CD4-positive, alpha-beta memory T cell (primary cell): ENCODE data around the gene VWF. TPM values are rescaled to one million over a fixed set of nuclear protein-coding genes. Genes with fewer than 3 reads are reported as not detected.
"Not testable (repeated sequence)": the region's sequence is repeated elsewhere in the genome, so short reads cannot be mapped to it uniquely, and the experiment has no call there.

Source experiments
- CTCF ChIA-PET: fragments of 350-600 bp; sonication (Branson Sonifier 250); formaldehyde crosslinking; loops from one replicate; lab custom pipeline; 2021; ENCODE audit warnings: inconsistent platforms; ENCODE audit not compliant: partially characterized antibody; lab: Charles Lee
- POLR2A ChIA-PET: fragments of 350-600 bp; sonication (Branson Sonifier 250); formaldehyde crosslinking; loops from one replicate; lab custom pipeline; 2021; ENCODE audit not compliant: partially characterized antibody; lab: Charles Lee
- DNase-seq, 5 donors: peaks; one replicate each; pipeline versions ENCODE4 v3.0.0 to v3.0.0-alpha.2; 2020 to 2022; ENCODE audit warnings: mixed read lengths in 1 of 5
- H3K27ac ChIP-seq: one replicate; pipeline ENCODE4 v1.7.0; 2013; ENCODE audit warnings: low read depth, low read length
- H3K27me3 ChIP-seq: 2 replicates; pipeline ENCODE4 v1.7.0; 2013; ENCODE audit warnings: mild to moderate bottlenecking, low read length, moderate library complexity; ENCODE audit not compliant: insufficient read depth
- H3K36me3 ChIP-seq: 2 replicates; pipeline ENCODE4 v1.7.0; 2013; ENCODE audit warnings: mild to moderate bottlenecking, low read length, moderate library complexity; ENCODE audit not compliant: insufficient read depth
- H3K4me1 ChIP-seq: 2 replicates; pipeline ENCODE4 v1.7.0; 2013; ENCODE audit warnings: mild to moderate bottlenecking, low read length, moderate library complexity; ENCODE audit not compliant: insufficient read depth
- H3K4me3 ChIP-seq, 2 donors: one replicate each; pipeline ENCODE4 v1.7.0; 2013; ENCODE audit warnings: low read length in 2 of 2, mild to moderate bottlenecking in 1 of 2
- H3K9me3 ChIP-seq, 2 donors: one replicate each; pipeline ENCODE4 v1.7.0; 2013; ENCODE audit warnings: low read length in 2 of 2, control low read depth in 1 of 2; ENCODE audit not compliant: control insufficient read depth in 1 of 2
- H3K27ac Mint-ChIP-seq, 7 donors: one replicate each; pipeline ENCODE4 v1.8.0; 2020 to 2021; ENCODE audit warnings: mixed read lengths in 7 of 7, mild to moderate bottlenecking in 6 of 7, inconsistent platforms in 3 of 7, moderate library complexity in 3 of 7
- H3K27me3 Mint-ChIP-seq, 2 donors: one replicate each; pipeline ENCODE4 v1.8.0; 2020 to 2021; ENCODE audit warnings: mixed read lengths in 2 of 2
- H3K36me3 Mint-ChIP-seq, 2 donors: one replicate each; pipeline ENCODE4 v1.8.0; 2020 to 2021; ENCODE audit warnings: mixed read lengths in 2 of 2, inconsistent platforms in 1 of 2, mild to moderate bottlenecking in 1 of 2
- H3K4me1 Mint-ChIP-seq, 4 donors: one replicate each; pipeline ENCODE4 v1.8.0; 2020 to 2021; ENCODE audit warnings: mixed read lengths in 4 of 4, mild to moderate bottlenecking in 1 of 4
- H3K4me3 Mint-ChIP-seq, 8 donors: one replicate each; pipeline ENCODE4 v1.8.0; 2020 to 2021; ENCODE audit warnings: mixed read lengths in 8 of 8, mild to moderate bottlenecking in 7 of 8, moderate library complexity in 6 of 8, inconsistent platforms in 3 of 8
- H3K9me3 Mint-ChIP-seq, 8 donors: one replicate each; pipeline ENCODE4 v1.8.0; 2020 to 2021; ENCODE audit warnings: mixed read lengths in 8 of 8, mild to moderate bottlenecking in 5 of 8, inconsistent platforms in 3 of 8, moderate library complexity in 1 of 8
- intact Hi-C: fragments of 100-400 bp; cut with micrococcal nuclease; formaldehyde crosslinking; loops from one replicate; pipeline ENCODE4 v1.15.1; 2023
- polyA plus RNA-seq, 2 donors: library from polyadenylated mRNA; unstranded; fragments of 300-500 nt; fragmentation: Illumina TruSeq; gene quantifications; one replicate each; pipeline ENCODE4 v1.2.3, GENCODE V29; 2021
- total RNA-seq, 2 experiments: library from RNA; stranded (reverse); gene quantifications; one replicate each; pipeline ENCODE4 v1.2.3, GENCODE V29; 2021

VWF gene
- total and polyA plus RNA-seq, 4 experiments from 2014 or later: 0.03 to 0.17 (median 0.15) TPM; not detected in 1

DNA sequence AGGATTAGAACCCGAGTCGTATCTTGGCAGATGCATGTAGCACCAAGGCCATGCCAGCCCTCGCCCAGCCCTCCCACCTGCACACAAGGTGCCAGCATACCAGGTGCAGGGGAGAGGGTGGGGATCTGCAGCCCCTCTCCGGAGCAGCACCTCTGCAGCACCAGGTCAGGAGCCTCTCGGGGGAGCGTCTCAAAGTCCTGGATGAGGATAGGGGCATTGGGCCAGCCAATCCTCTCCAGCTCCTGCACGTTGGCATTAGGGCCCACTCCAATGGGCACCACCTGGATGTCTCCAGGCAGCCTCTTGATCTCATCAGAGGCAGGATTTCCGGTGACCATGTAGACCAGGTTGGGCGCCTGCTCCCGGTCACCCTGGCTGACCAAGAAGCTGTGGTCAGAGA lies 106.2 kb downstream of the VWF start:
- no peaks in the 10 kb centered on the region for H3K9me3 ChIP-seq
- Mint-ChIP-seq H3K4me3 (no peak overlapping the region), H3K27me3 (peaks cover 9 to 14% of the 10 kb centered on the region in 2 donors), H3K4me1 (no peaks in the 10 kb centered on the region), H3K9me3 (no peaks in the 10 kb centered on the region), H3K36me3 (no peaks in the 10 kb centered on the region), H3K27ac (no peak overlapping the region)
- POLR2A ChIA-PET: no interaction called here
- no peaks in the 10 kb centered on the region for H3K4me1 ChIP-seq
- H3K4me3 ChIP-seq: no peak overlapping the region
- H3K36me3 ChIP-seq: no peaks in the 10 kb centered on the region
- intact Hi-C loops: no loop called here
- CTCF ChIA-PET: no interaction called here
- H3K27ac ChIP-seq: no peak overlapping the region
- H3K27me3 ChIP-seq: no peaks in the 10 kb centered on the region
- DNase-seq: no peak

- Histone ChIP-seq H3K36me3 (no peaks in the 10 kb centered on the region), H3K27me3 (no peaks in the 10 kb centered on the region), H3K4me3 (no peak overlapping the region), H3K9me3 (no peaks in the 10 kb centered on the region), H3K27ac (no peak overlapping the region), H3K4me1 (no peaks in the 10 kb centered on the region)
- ChIA-PET CTCF (interaction anchor here (0.8 kb wide), 1 partner anchor 28 kb away, joined by 3 read pairs; no protein-coding TSS in a partner anchor), POLR2A (no interaction called here)
- Mint-ChIP-seq H3K4me1 (no peaks in the 10 kb centered on the region), H3K27me3 (peaks cover 7 to 13% of the 10 kb centered on the region in 2 donors), H3K9me3 (no peaks in the 10 kb centered on the region), H3K27ac (no peak overlapping the region), H3K4me3 (no peak overlapping the region), H3K36me3 (no peaks in the 10 kb centered on the region)
- intact Hi-C loops: no loop called here
- DNase-seq: no peak
These were observed 107.7 kb downstream of the VWF start for GRCh38 chr12:6016756-6017155.

DNA sequence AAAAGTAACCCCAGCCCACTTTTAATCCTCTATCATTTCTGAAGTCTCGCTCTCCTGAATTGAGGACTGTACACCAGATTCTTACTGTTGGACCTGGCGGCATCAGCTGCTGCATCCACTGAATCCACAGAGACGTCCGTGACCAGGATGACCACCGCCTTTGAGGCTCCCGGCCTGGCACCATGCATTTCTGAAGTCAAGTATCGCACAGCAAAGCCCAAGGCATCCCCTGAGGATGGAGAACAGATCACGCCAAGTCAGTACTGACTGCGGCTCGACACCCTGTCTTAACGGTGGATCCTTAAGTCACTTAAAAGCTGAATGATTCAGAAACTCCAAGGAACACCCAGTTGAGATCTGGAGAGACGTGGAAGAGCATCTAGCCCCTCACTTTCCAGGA lies 108.5 kb downstream of the VWF start:
- H3K4me1 Mint-ChIP-seq, POLR2A ChIA-PET, H3K9me3 Mint-ChIP-seq, intact Hi-C loops, DNase-seq, H3K4me1 ChIP-seq, H3K27me3 ChIP-seq, H3K4me3 Mint-ChIP-seq, H3K9me3 ChIP-seq, H3K36me3 Mint-ChIP-seq, H3K4me3 ChIP-seq, H3K36me3 ChIP-seq, H3K27ac Mint-ChIP-seq, H3K27ac ChIP-seq: not testable (repeated sequence)
- H3K27me3 Mint-ChIP-seq: peaks cover 4 to 13% of the 10 kb centered on the region in 2 donors
- CTCF ChIA-PET: interaction anchor here (0.8 kb wide), 1 partner anchor 28 kb away, joined by 3 read pairs; no protein-coding TSS in a partner anchor

DNA sequence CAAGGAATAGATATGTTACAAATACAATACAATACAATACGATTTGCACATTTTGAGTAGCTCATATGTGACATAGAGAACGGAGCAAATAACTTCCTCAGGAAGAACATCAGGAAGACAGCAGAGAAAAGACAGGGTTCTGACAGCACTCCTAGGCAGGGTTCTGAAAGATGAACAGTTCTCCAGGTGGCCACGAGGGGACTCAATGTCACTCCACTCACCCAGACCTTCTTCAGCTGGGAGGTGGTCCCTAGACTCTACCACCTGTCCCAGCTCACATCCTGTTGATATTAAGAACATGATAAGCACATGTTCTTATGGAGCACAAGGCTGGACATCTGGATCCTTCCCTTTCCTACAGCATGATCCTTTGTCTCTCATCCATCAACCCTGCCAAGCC lies 109.2 kb downstream of the VWF start:
- peaks cover 2 to 10% of the 10 kb centered on the region in 2 donors for H3K27me3 Mint-ChIP-seq
- H3K9me3 Mint-ChIP-seq, DNase-seq, H3K27ac ChIP-seq, H3K27me3 ChIP-seq, intact Hi-C loops, H3K9me3 ChIP-seq, H3K4me1 ChIP-seq, H3K36me3 ChIP-seq, H3K4me3 ChIP-seq, H3K4me3 Mint-ChIP-seq, H3K27ac Mint-ChIP-seq, H3K4me1 Mint-ChIP-seq, H3K36me3 Mint-ChIP-seq, POLR2A ChIA-PET: not testable (repeated sequence)
- CTCF ChIA-PET: interaction anchor here (1.5 to 2.3 kb wide), 2 partner anchors 22 to 27 kb away, joined by 3 to 7 read pairs; no protein-coding TSS in a partner anchor

- H3K27ac ChIP-seq: not testable (repeated sequence)
These were observed 113.7 kb downstream of the VWF start for GRCh38 chr12:6010631-6011350.

GRCh38 chr12:5997260-5997659 lies 127.2 kb downstream of the VWF start:
- Histone ChIP-seq H3K9me3 (no peaks in the 10 kb centered on the region), H3K27ac (no peak overlapping the region), H3K36me3 (no peaks in the 10 kb centered on the region), H3K4me3 (no peak overlapping the region), H3K27me3 (no peaks in the 10 kb centered on the region), H3K4me1 (no peaks in the 10 kb centered on the region)
- Mint-ChIP-seq H3K9me3 (no peaks in the 10 kb centered on the region), H3K27me3 (peaks cover 12 to 41% of the 10 kb centered on the region in 2 donors), H3K36me3 (no peaks in the 10 kb centered on the region), H3K27ac (no peak overlapping the region), H3K4me1 (no peaks in the 10 kb centered on the region), H3K4me3 (no peak overlapping the region)
- CTCF ChIA-PET: interaction anchor here (0.7 to 1.5 kb wide), 5 partner anchors 9 to 251 kb away, joined by 3 to 8 read pairs (median 3); no protein-coding TSS in a partner anchor
- no peak for DNase-seq
- intact Hi-C loops: no loop called here
- POLR2A ChIA-PET: no interaction called here

More at GRCh38 chr12:6010631-6011350, 113.7 kb downstream of the VWF start:
- H3K9me3 Mint-ChIP-seq, H3K27me3 Mint-ChIP-seq, H3K36me3 ChIP-seq, H3K9me3 ChIP-seq, H3K4me1 Mint-ChIP-seq, H3K4me3 Mint-ChIP-seq, H3K4me3 ChIP-seq, H3K27me3 ChIP-seq, H3K27ac Mint-ChIP-seq, H3K36me3 Mint-ChIP-seq, DNase-seq, POLR2A ChIA-PET, H3K4me1 ChIP-seq, intact Hi-C loops: not testable (repeated sequence)
- CTCF ChIA-PET: interaction anchor here (1.3 kb wide), 1 partner anchor 23 kb away, joined by 4 read pairs; no protein-coding TSS in a partner anchor

GRCh38 chr12:5996459-5996858 lies 128.0 kb downstream of the VWF start:
- intact Hi-C loops: no loop called here
- H3K36me3 ChIP-seq: no peaks in the 10 kb centered on the region
- Mint-ChIP-seq H3K4me3 (no peak overlapping the region), H3K4me1 (no peaks in the 10 kb centered on the region), H3K27ac (no peak overlapping the region), H3K27me3 (peaks cover 12 to 41% of the 10 kb centered on the region in 2 donors), H3K9me3 (no peaks in the 10 kb centered on the region), H3K36me3 (no peaks in the 10 kb centered on the region)
- no peaks in the 10 kb centered on the region for H3K4me1 ChIP-seq
- H3K27ac ChIP-seq: no peak overlapping the region
- ChIA-PET POLR2A (no interaction called here), CTCF (interaction anchor here (0.7 to 1.5 kb wide), 6 partner anchors 8 to 251 kb away, joined by 3 to 8 read pairs (median 3); no protein-coding TSS in a partner anchor)
- no peak overlapping the region for H3K4me3 ChIP-seq
- no peaks in the 10 kb centered on the region for H3K27me3 ChIP-seq
- no peaks in the 10 kb centered on the region for H3K9me3 ChIP-seq
- DNase-seq: no peak
